ENCODE results near the gene DNAI2.

DNA sequence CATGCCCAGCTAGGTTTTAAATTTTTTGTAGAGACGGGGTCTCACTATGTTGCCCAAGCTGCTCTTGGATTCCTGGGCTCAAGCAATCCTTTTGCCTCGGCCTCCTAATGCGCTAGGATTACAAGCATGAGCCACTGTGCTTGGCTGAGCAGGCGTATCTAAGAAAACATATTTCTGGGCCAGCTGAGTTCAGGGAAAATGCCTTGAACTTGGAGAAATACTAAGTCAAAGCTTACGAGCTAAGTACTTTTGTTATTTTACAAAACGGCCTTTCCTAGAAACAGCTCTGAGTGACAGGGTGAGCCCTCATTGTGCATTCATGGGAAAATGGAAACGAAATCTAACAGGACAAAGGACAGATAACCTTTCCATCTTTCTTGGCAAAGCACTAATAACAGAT lies 24.7 kb downstream of the DNAI2 start:
- no peak for TF ChIP-seq POLR2A (IDR thresholded peaks at IDR 0.05)
- TF ChIP-seq, protein P1, sequence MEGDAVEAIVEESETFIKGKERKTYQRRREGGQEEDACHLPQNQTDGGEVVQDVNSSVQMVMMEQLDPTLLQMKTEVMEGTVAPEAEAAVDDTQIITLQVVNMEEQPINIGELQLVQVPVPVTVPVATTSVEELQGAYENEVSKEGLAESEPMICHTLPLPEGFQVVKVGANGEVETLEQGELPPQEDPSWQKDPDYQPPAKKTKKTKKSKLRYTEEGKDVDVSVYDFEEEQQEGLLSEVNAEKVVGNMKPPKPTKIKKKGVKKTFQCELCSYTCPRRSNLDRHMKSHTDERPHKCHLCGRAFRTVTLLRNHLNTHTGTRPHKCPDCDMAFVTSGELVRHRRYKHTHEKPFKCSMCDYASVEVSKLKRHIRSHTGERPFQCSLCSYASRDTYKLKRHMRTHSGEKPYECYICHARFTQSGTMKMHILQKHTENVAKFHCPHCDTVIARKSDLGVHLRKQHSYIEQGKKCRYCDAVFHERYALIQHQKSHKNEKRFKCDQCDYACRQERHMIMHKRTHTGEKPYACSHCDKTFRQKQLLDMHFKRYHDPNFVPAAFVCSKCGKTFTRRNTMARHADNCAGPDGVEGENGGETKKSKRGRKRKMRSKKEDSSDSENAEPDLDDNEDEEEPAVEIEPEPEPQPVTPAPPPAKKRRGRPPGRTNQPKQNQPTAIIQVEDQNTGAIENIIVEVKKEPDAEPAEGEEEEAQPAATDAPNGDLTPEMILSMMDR (IDR thresholded peaks at IDR 0.05): no peak

Measured in thyroid gland (tissue), 4 donors.